WTC11 (cell line): ENCODE data around the gene SEPTIN3. TPM values are rescaled to one million over a fixed set of nuclear protein-coding genes. Genes with fewer than 3 reads are reported as not detected.

Experiments
- ATAC-seq: fragments of 200-7000 bp; cut with Tn5 transposase; 2 replicates; pipeline ENCODE4 v1.10.0; 2021; ENCODE audit warnings: mild to moderate bottlenecking, moderate library complexity
- CTCF ChIA-PET: fragments of 300-600 bp; sonication (Branson Sonifier 250); formaldehyde crosslinking; loops from one replicate; lab custom pipeline; 2021; ENCODE audit warnings: antibody characterized with exemption; lab: Charles Lee
- POLR2A ChIA-PET: fragments of 350-600 bp; sonication (Branson Sonifier 250); formaldehyde crosslinking; loops from one replicate; lab custom pipeline; 2021; ENCODE audit warnings: antibody characterized with exemption; lab: Charles Lee
- DNase-seq: peaks from one replicate; pipeline ENCODE4 v3.0.0; 2021; ENCODE audit warnings: low spot score
- H3K27ac Mint-ChIP-seq: 2 replicates; pipeline ENCODE4 v1.8.0; 2021; ENCODE audit warnings: mixed read lengths
- H3K27me3 Mint-ChIP-seq: 2 replicates; pipeline ENCODE4 v1.8.0; 2021; ENCODE audit warnings: low read depth, mild to moderate bottlenecking, moderate library complexity, mixed read lengths
- H3K36me3 Mint-ChIP-seq: 2 replicates; pipeline ENCODE4 v1.8.0; 2021; ENCODE audit warnings: mixed read lengths
- H3K4me1 Mint-ChIP-seq: 2 replicates; pipeline ENCODE4 v1.8.0; 2022; ENCODE audit warnings: mixed read lengths
- H3K4me3 Mint-ChIP-seq: 2 replicates; pipeline ENCODE4 v1.8.0; 2021; ENCODE audit warnings: mild to moderate bottlenecking, moderate library complexity, mixed read lengths
- H3K9me3 Mint-ChIP-seq: 2 replicates; pipeline ENCODE4 v1.8.0; 2021; ENCODE audit warnings: mixed read lengths
- AR ChIP-seq: fragments of 250-450 bp; sonication (Bioruptor Pico); IDR thresholded peaks from 2 replicates; pipeline ENCODE4 v1.9.0; 2021; ENCODE audit warnings: mild to moderate bottlenecking
- CREB1 ChIP-seq: sonication (generic); formaldehyde crosslinking; IDR thresholded peaks from 2 replicates; pipeline ENCODE4 v1.8.0; 2023; ENCODE audit warnings: mild to moderate bottlenecking, missing genetic modification reagents
- EMX1 ChIP-seq: fragments of 250-450 bp; sonication (Bioruptor Pico); IDR thresholded peaks from 2 replicates; pipeline ENCODE4 v1.8.0; 2021; ENCODE audit warnings: mild to moderate bottlenecking
- JUN ChIP-seq: sonication (generic); formaldehyde crosslinking; IDR thresholded peaks from 2 replicates; pipeline ENCODE4 v1.8.0; 2023; ENCODE audit warnings: mild to moderate bottlenecking, missing genetic modification reagents
- NR2C2 ChIP-seq: sonication (generic); formaldehyde crosslinking; IDR thresholded peaks from 2 replicates; pipeline ENCODE4 v1.8.0; 2022; ENCODE audit warnings: mild to moderate bottlenecking, missing genetic modification reagents
- NR3C1 ChIP-seq: sonication (generic); formaldehyde crosslinking; conservative IDR thresholded peaks from 2 replicates; pipeline ENCODE4 v1.8.1; 2023; ENCODE audit warnings: low read depth, mild to moderate bottlenecking, missing genetic modification reagents
- RELA ChIP-seq: sonication (generic); formaldehyde crosslinking; IDR thresholded peaks from 2 replicates; pipeline ENCODE4 v1.8.1; 2022; ENCODE audit warnings: missing genetic modification reagents, mild to moderate bottlenecking, borderline replicate concordance
- SOX15 ChIP-seq: fragments of 250-450 bp; sonication (Bioruptor Pico); IDR thresholded peaks from 2 replicates; pipeline ENCODE4 v1.9.0; 2021; ENCODE audit warnings: mild to moderate bottlenecking
- TCF7 ChIP-seq: sonication (generic); formaldehyde crosslinking; IDR thresholded peaks from 2 replicates; pipeline ENCODE4 v1.8.0; 2022; ENCODE audit warnings: mild to moderate bottlenecking, low read depth, missing genetic modification reagents, moderate library complexity
- USF2 ChIP-seq: sonication (generic); formaldehyde crosslinking; IDR thresholded peaks from 2 replicates; pipeline ENCODE4 v1.8.1; 2023; ENCODE audit warnings: mild to moderate bottlenecking, missing genetic modification reagents, moderate library complexity
- ZNF512 ChIP-seq: sonication (generic); formaldehyde crosslinking; IDR thresholded peaks from 2 replicates; pipeline ENCODE4 v1.8.1; 2022; ENCODE audit warnings: missing genetic modification reagents, borderline replicate concordance
- total RNA-seq: library from RNA; stranded (reverse); gene quantifications from 3 replicates; pipeline ENCODE4 v1.2.3, GENCODE V29; 2021
- TF ChIP-seq, protein P1 (sequence below): sonication (generic); formaldehyde crosslinking; IDR thresholded peaks from 2 replicates; pipeline ENCODE4 v1.8.0; 2022; ENCODE audit warnings: mild to moderate bottlenecking, missing genetic modification reagents
- TF ChIP-seq, protein P2 (sequence below): sonication (generic); formaldehyde crosslinking; IDR thresholded peaks from 2 replicates; pipeline ENCODE4 v1.8.1; 2022; ENCODE audit warnings: mild to moderate bottlenecking, missing genetic modification reagents, moderate library complexity, borderline replicate concordance
- TF ChIP-seq, protein P3 (sequence below): sonication (generic); formaldehyde crosslinking; IDR thresholded peaks from 2 replicates; pipeline ENCODE4 v1.8.1; 2022; ENCODE audit warnings: mild to moderate bottlenecking, moderate library complexity, missing genetic modification reagents

The SEPTIN3 gene
- total RNA-seq, 1 experiment from 2014 or later: 19.5 TPM

GRCh38 chr22:42007922-42008321 lies 38.7 kb downstream of the SEPTIN3 start (continued):
- no peak for TF ChIP-seq RELA (CRISPR knock-in tag)
- no peak for TF ChIP-seq ZNF512 (CRISPR knock-in tag)
- TF ChIP-seq, protein P1, sequence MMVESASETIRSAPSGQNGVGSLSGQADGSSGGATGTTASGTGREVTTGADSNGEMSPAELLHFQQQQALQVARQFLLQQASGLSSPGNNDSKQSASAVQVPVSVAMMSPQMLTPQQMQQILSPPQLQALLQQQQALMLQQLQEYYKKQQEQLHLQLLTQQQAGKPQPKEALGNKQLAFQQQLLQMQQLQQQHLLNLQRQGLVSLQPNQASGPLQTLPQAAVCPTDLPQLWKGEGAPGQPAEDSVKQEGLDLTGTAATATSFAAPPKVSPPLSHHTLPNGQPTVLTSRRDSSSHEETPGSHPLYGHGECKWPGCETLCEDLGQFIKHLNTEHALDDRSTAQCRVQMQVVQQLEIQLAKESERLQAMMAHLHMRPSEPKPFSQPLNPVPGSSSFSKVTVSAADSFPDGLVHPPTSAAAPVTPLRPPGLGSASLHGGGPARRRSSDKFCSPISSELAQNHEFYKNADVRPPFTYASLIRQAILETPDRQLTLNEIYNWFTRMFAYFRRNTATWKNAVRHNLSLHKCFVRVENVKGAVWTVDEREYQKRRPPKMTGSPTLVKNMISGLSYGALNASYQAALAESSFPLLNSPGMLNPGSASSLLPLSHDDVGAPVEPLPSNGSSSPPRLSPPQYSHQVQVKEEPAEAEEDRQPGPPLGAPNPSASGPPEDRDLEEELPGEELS (CRISPR knock-in tag): no peak
- TF ChIP-seq, all 79 proteins: peak for 0

DNA sequence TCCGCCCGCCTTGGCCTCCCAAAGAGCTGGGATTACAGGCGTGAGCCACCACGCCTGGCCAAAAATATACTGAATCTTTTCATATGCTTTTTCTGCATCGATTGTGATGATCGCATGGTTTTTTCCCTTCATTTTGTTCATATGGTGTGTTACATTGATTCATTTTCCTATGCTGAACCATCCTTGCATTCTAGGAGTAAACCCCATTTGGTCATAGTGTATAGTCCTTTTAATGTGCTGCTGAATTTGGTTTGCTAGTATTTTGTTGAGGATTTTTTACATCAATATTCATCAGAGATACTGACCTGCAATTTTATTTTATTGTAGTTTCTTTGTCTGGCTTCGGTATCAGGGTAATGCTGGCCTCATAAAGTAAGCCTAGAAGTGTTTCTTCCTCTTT lies 41.5 kb downstream of the SEPTIN3 start:
- Mint-ChIP-seq H3K27me3 (peaks cover 53% of the 10 kb centered on the region), H3K9me3 (peaks cover 24% of the 10 kb centered on the region), H3K36me3 (peaks cover 9% of the 10 kb centered on the region), H3K4me3 (no peak overlapping the region), H3K27ac (no peak overlapping the region), H3K4me1 (no peaks in the 10 kb centered on the region)
- no peak for DNase-seq
- TF ChIP-seq TCF7 (no peak), NR2C2 (CRISPR knock-in tag) (no peak), EMX1 (CRISPR knock-in tag) (no peak), USF2 (CRISPR knock-in tag) (no peak), CREB1 (no peak)
- TF ChIP-seq, protein P1 (CRISPR knock-in tag): no peak
- ATAC-seq: no peak
- POLR2A ChIA-PET: no interaction called here
- CTCF ChIA-PET: no interaction called here

DNA sequence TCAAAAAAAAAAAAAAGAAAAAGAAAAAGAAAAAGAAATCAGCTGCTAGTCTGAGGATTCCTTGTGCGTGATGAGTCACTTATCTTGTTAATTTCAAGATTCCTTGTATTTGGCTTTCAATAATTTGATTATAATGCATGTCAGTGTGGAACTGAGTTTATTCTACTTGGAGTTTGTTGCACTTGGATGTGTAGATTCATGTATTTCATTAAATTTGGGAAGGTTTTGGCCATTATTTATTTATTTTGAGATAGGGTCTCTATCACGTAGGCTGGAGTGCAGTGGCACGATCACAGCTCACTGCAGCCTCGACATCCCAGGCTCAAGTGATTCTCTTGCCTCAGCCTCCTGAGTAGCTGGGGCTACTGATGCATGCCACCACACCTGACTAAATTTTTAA lies 44.1 kb downstream of the SEPTIN3 start:
- ChIA-PET POLR2A (interaction anchor here (0.6 kb wide), 1 partner anchor 1529 kb away, joined by 3 read pairs; no protein-coding TSS in a partner anchor), CTCF (no interaction called here)
- no peak for TF ChIP-seq JUN (CRISPR knock-in tag)
- TF ChIP-seq, protein P2, sequence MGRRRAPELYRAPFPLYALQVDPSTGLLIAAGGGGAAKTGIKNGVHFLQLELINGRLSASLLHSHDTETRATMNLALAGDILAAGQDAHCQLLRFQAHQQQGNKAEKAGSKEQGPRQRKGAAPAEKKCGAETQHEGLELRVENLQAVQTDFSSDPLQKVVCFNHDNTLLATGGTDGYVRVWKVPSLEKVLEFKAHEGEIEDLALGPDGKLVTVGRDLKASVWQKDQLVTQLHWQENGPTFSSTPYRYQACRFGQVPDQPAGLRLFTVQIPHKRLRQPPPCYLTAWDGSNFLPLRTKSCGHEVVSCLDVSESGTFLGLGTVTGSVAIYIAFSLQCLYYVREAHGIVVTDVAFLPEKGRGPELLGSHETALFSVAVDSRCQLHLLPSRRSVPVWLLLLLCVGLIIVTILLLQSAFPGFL (CRISPR knock-in tag): no peak
- no peak for TF ChIP-seq SOX15
- no peak for TF ChIP-seq AR
- TF ChIP-seq, protein P3, sequence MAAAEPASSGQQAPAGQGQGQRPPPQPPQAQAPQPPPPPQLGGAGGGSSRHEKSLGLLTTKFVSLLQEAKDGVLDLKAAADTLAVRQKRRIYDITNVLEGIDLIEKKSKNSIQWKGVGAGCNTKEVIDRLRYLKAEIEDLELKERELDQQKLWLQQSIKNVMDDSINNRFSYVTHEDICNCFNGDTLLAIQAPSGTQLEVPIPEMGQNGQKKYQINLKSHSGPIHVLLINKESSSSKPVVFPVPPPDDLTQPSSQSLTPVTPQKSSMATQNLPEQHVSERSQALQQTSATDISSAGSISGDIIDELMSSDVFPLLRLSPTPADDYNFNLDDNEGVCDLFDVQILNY (CRISPR knock-in tag): no peak
- no peak for TF ChIP-seq NR3C1
- H3K4me1 Mint-ChIP-seq: no peaks in the 10 kb centered on the region
- peaks cover 57% of the 10 kb centered on the region for H3K27me3 Mint-ChIP-seq
- peaks cover 9% of the 10 kb centered on the region for H3K36me3 Mint-ChIP-seq
- peaks cover 22% of the 10 kb centered on the region for H3K9me3 Mint-ChIP-seq
- H3K27ac Mint-ChIP-seq: no peak overlapping the region
- no peak for ATAC-seq
- no peak for DNase-seq
- H3K4me3 Mint-ChIP-seq: no peak overlapping the region
